OCI-LY7 (cell line): ENCODE measurements around the gene ADAMTSL2. TPM values are rescaled to one million over a fixed set of nuclear protein-coding genes. Genes with fewer than 3 reads are reported as not detected.

Experiments used
- BruUV-seq: library from RNA; stranded (reverse); fragments of 400-500 nt; replicated peaks from 2 replicates; lab custom pipeline; 2021; lab: Mats Ljungman, UMichigan
- CTCF ChIA-PET: fragments of 300-600 bp; sonication (Branson Sonifier 250); formaldehyde crosslinking; loops from one replicate; lab custom pipeline; 2022; ENCODE audit warnings: antibody characterized with exemption; ENCODE audit not compliant: unreplicated experiment; lab: Charles Lee
- POLR2A ChIA-PET: fragments of 300-600 bp; sonication (Branson Sonifier 250); formaldehyde crosslinking; loops from one replicate; lab custom pipeline; 2022; ENCODE audit warnings: antibody characterized with exemption; lab: Charles Lee
- DNase-seq: peaks from one replicate; pipeline ENCODE4 v3.0.0-alpha.2; 2015; ENCODE audit warnings: low spot score
- H2AFZ ChIP-seq: fragments of 200-600 bp; sonication (generic), shearing (Covaris generic); 2 replicates; pipeline ENCODE4 v1.6.1; 2014; ENCODE audit warnings: mild to moderate bottlenecking, antibody characterized with exemption, low read length, moderate library complexity
- H3K27ac ChIP-seq: fragments of 200-600 bp; sonication (generic); 2 replicates; pipeline ENCODE4 v1.5.1; 2014; ENCODE audit warnings: mixed run types, low read depth, mild to moderate bottlenecking, moderate library complexity, low read length, inconsistent platforms; ENCODE audit not compliant: poor library complexity, severe bottlenecking
- H3K36me3 ChIP-seq: fragments of 200-600 bp; sonication (generic); 2 replicates; pipeline ENCODE4 v1.6.1; 2014; ENCODE audit warnings: mild to moderate bottlenecking, antibody characterized with exemption, low read length, moderate library complexity, mixed read lengths; ENCODE audit not compliant: insufficient read depth
- H3K4me1 ChIP-seq: fragments of 200-600 bp; sonication (generic); 2 replicates; pipeline ENCODE4 v1.5.1; 2014; ENCODE audit warnings: mild to moderate bottlenecking, low read length; ENCODE audit not compliant: insufficient read depth, poor library complexity, severe bottlenecking
- H3K4me2 ChIP-seq: fragments of 200-600 bp; sonication (generic); 2 replicates; pipeline ENCODE4 v1.6.1; 2014; ENCODE audit warnings: mild to moderate bottlenecking, low read length
- H3K4me3 ChIP-seq: fragments of 200-600 bp; sonication (generic); 2 replicates; pipeline ENCODE4 v1.5.1; 2014; ENCODE audit warnings: mild to moderate bottlenecking, low read depth, low read length; ENCODE audit not compliant: poor library complexity, severe bottlenecking
- H3K79me2 ChIP-seq: fragments of 200-600 bp; sonication (generic); 2 replicates; pipeline ENCODE4 v1.6.1; 2016; ENCODE audit warnings: low read depth, mild to moderate bottlenecking, low read length, moderate library complexity, mixed read lengths; ENCODE audit not compliant: insufficient read depth
- H3K9me2 ChIP-seq: fragments of 200-600 bp; sonication (generic); 2 replicates; pipeline ENCODE4 v1.6.1; 2016; ENCODE audit warnings: mild to moderate bottlenecking, low read length, mixed read lengths; ENCODE audit not compliant: insufficient read depth
- H3K9me3 ChIP-seq: fragments of 200-600 bp; sonication (generic); 2 replicates; pipeline ENCODE4 v1.6.1; 2014; ENCODE audit warnings: mild to moderate bottlenecking, mixed run types, low read length, mixed read lengths
- H4K20me1 ChIP-seq: fragments of 200-600 bp; sonication (generic); 2 replicates; pipeline ENCODE4 v1.6.1; 2014; ENCODE audit warnings: mild to moderate bottlenecking, antibody characterized with exemption, low read length, moderate library complexity, mixed read lengths; ENCODE audit not compliant: insufficient read depth
- EZH2phosphoT487 ChIP-seq: fragments of 200-600 bp; sonication (generic); IDR thresholded peaks from 2 replicates; pipeline ENCODE4 v1.6.1; 2018; ENCODE audit warnings: low read depth, borderline replicate concordance, mild to moderate bottlenecking, mixed run types, antibody characterized with exemption, low read length, moderate library complexity, mixed read lengths
- intact Hi-C: fragments of 100-400 bp; cut with micrococcal nuclease; formaldehyde crosslinking; loops from one replicate; pipeline ENCODE4 v1.10.0; 2022; ENCODE audit not compliant: unreplicated experiment
- total RNA-seq, 2 experiments: library from RNA; depleted of rRNA in 1 of 2; stranded (reverse); fragments of >200 nt in 1 of 2; shearing (Covaris generic) in 1 of 2; gene quantifications; 2 replicates each; pipeline ENCODE4 v1.2.3, GENCODE V29; 2014 to 2022
- TF ChIP-seq, protein P1 (sequence below): fragments of 200-600 bp; sonication (generic); conservative IDR thresholded peaks from 2 replicates; pipeline ENCODE4 v1.5.1; 2014; ENCODE audit warnings: mild to moderate bottlenecking, antibody characterized with exemption, low read length, moderate library complexity, mixed read lengths

ADAMTSL2 gene
- total RNA-seq, 2 experiments from 2014 or later: 0.88 TPM; not detected in 1

GRCh38 chr9:133492061-133493021 is 42.2 kb upstream of the ADAMTSL2 start:
- DNase-seq: no peak
- H3K9me3 ChIP-seq: no peaks in the 10 kb centered on the region
- no peaks in the 10 kb centered on the region for H4K20me1 ChIP-seq
- no TSS peak for BruUV-seq
- no peak overlapping the region for H3K4me2 ChIP-seq
- no peaks in the 10 kb centered on the region for H3K9me2 ChIP-seq
- intact Hi-C loops: no loop called here
- no peak overlapping the region for H3K4me3 ChIP-seq
- POLR2A ChIA-PET: no interaction called here
- H3K79me2 ChIP-seq: no peaks in the 10 kb centered on the region
- no peak overlapping the region for H3K27ac ChIP-seq
- no peak for TF ChIP-seq EZH2phosphoT487
- TF ChIP-seq, protein P1, sequence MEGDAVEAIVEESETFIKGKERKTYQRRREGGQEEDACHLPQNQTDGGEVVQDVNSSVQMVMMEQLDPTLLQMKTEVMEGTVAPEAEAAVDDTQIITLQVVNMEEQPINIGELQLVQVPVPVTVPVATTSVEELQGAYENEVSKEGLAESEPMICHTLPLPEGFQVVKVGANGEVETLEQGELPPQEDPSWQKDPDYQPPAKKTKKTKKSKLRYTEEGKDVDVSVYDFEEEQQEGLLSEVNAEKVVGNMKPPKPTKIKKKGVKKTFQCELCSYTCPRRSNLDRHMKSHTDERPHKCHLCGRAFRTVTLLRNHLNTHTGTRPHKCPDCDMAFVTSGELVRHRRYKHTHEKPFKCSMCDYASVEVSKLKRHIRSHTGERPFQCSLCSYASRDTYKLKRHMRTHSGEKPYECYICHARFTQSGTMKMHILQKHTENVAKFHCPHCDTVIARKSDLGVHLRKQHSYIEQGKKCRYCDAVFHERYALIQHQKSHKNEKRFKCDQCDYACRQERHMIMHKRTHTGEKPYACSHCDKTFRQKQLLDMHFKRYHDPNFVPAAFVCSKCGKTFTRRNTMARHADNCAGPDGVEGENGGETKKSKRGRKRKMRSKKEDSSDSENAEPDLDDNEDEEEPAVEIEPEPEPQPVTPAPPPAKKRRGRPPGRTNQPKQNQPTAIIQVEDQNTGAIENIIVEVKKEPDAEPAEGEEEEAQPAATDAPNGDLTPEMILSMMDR: no peak
- H3K36me3 ChIP-seq: no peaks in the 10 kb centered on the region
- no peak overlapping the region for H2AFZ ChIP-seq
- H3K4me1 ChIP-seq: no peaks in the 10 kb centered on the region
- CTCF ChIA-PET: no interaction called here

GRCh38 chr9:133493428-133493827 is 41.1 kb upstream of the ADAMTSL2 start:
- Histone ChIP-seq H3K9me2 (no peaks in the 10 kb centered on the region), H2AFZ (no peak overlapping the region), H3K9me3 (no peaks in the 10 kb centered on the region), H4K20me1 (no peaks in the 10 kb centered on the region), H3K4me3 (no peak overlapping the region), H3K4me1 (no peaks in the 10 kb centered on the region), H3K36me3 (no peaks in the 10 kb centered on the region), H3K4me2 (no peak overlapping the region), H3K79me2 (no peaks in the 10 kb centered on the region), H3K27ac (no peak overlapping the region)
- CTCF ChIA-PET: interaction anchor here (0.6 kb wide), 1 partner anchor 34 kb away, joined by 3 read pairs; the partner anchor contains the start of gene CACFD1
- no peak for DNase-seq
- TF ChIP-seq, protein P1: no peak
- TF ChIP-seq EZH2phosphoT487: no peak
- BruUV-seq: no TSS peak
- POLR2A ChIA-PET: no interaction called here
- intact Hi-C loops: no loop called here
